ENCODE data around the gene C19orf85.

Gene C19orf85

DNA sequence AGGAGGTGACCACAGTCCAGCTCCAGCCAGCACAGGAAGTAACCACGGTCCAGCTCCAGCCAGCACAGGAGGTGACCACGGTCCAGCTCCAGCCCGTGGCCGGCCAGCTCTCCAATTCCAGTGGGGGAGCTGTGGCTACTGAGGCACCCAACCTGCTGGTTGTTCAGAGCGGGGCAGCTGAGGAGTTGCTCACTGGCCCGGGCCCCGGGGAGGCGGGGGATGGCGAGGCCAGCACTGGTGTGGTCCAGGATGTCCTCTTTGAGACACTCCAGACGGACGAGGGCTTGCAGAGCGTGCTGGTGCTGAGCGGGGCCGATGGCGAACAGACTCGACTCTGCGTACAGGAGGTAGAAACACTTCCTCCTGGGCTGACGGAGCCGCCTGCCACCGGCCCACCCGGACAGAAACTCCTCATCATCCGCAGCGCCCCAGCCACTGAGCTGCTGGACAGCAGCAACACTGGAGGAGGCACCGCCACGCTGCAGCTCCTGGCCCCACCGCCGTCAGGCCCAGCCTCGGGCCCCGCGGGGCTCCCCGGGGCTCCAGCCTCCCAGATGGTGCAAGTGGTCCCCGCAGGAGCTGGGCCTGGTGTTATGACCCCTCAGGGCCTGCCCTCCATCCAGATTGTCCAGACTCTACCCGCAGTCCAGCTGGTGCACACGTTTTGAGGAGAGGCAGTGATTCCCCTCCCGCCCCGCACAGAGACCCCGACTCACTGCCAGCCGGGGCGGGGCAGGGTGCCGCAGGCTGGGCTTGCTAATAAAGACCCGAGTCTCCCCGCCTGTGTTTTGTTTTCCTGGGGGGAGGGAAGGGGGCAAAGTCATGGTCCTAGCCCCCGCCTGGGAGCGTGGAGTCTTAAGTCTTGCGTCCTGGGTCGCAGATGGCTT lies 19.4 kb upstream of the C19orf85 start:
- no peak for DNase-seq (ENCODE audit: extremely low read depth, low read depth)
- TF ChIP-seq, protein P1, sequence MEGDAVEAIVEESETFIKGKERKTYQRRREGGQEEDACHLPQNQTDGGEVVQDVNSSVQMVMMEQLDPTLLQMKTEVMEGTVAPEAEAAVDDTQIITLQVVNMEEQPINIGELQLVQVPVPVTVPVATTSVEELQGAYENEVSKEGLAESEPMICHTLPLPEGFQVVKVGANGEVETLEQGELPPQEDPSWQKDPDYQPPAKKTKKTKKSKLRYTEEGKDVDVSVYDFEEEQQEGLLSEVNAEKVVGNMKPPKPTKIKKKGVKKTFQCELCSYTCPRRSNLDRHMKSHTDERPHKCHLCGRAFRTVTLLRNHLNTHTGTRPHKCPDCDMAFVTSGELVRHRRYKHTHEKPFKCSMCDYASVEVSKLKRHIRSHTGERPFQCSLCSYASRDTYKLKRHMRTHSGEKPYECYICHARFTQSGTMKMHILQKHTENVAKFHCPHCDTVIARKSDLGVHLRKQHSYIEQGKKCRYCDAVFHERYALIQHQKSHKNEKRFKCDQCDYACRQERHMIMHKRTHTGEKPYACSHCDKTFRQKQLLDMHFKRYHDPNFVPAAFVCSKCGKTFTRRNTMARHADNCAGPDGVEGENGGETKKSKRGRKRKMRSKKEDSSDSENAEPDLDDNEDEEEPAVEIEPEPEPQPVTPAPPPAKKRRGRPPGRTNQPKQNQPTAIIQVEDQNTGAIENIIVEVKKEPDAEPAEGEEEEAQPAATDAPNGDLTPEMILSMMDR (IDR thresholded peaks at IDR 0.05; ENCODE audit: low read depth, low read length): no peak

DNA sequence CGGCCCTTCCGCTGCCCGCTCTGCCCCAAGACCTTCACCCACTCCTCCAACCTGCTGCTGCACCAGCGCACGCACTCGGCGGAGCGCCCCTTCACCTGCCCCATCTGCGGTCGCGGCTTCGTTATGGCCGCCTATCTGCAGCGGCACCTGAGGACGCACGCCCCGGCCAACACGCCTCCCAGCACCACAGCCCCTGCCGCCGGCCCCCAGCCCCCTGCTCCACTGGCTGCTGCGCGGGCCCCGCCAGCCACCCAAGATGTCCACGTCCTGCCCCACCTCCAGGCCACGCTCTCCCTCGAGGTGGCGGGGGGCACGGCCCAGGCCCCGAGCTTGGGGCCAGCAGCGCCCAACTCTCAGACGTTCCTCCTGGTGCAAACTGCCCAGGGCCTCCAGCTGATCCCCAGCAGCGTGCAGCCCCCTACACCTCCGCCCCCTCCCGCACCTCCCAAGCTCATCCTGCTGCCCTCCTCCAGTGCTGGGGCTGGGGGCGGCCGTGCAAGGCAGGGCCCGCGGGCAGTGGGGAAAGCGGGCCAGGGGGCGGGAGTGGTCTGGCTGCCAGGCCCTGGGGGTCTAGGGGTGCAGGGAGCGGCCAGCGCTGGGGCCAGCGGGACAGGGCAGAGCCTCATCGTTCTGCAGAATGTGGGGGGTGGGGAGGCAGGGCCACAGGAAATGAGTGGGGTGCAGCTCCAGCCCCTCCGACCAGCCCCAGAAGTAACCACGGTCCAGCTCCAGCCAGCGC lies 18.6 kb upstream of the C19orf85 start:
- DNase-seq (ENCODE audit: extremely low read depth, low read depth): no peak
- TF ChIP-seq, protein P1 (IDR thresholded peaks at IDR 0.05; ENCODE audit: low read depth, low read length): no peak

DNA sequence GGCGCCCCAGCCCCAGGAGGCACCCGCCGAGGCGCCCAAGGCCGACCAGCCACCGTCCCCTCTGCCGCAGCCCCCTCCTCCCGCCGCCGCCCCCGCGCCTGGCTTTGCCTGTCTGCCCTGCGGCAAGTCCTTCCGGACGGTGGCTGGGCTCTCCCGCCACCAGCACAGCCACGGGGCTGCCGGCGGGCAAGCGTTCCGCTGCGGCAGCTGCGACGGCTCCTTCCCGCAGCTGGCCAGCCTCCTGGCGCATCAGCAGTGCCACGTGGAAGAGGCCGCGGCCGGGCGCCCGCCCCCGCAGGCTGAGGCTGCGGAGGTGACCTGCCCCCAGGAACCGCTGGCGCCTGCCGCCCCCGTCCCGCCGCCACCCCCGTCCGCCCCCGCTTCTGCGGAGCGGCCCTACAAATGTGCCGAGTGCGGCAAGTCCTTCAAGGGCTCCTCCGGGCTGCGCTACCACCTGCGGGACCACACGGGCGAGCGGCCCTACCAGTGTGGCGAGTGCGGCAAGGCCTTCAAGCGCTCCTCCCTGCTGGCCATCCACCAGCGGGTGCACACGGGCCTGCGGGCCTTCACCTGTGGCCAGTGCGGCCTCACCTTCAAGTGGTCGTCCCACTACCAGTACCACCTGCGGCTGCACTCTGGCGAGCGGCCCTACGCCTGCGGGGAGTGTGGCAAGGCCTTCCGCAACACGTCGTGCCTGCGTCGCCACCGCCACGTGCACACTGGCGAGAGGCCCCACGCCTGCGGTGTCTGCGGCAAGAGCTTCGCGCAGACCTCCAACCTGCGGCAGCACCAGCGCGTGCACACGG lies 17.8 kb upstream of the C19orf85 start:
- TF ChIP-seq, protein P1 (IDR thresholded peaks at IDR 0.05; ENCODE audit: low read depth, low read length): no peak
- no peak for DNase-seq (ENCODE audit: extremely low read depth, low read depth)

DNA sequence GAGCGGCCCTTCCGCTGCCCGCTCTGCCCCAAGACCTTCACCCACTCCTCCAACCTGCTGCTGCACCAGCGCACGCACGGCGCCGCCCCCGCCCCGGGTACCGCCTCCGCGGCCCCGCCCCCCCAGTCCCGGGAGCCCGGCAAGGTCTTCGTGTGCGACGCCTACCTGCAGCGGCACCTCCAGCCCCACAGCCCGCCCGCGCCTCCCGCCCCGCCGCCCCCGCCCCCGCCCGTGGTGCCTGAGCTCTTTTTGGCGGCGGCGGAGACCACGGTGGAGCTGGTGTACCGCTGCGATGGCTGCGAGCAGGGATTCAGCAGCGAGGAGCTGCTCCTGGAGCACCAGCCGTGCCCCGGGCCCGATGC lies 17.2 kb upstream of the C19orf85 start:
- TF ChIP-seq, protein P1 (IDR thresholded peaks at IDR 0.05; ENCODE audit: low read depth, low read length): no peak
- no peak for DNase-seq (ENCODE audit: extremely low read depth, low read depth)

DNA sequence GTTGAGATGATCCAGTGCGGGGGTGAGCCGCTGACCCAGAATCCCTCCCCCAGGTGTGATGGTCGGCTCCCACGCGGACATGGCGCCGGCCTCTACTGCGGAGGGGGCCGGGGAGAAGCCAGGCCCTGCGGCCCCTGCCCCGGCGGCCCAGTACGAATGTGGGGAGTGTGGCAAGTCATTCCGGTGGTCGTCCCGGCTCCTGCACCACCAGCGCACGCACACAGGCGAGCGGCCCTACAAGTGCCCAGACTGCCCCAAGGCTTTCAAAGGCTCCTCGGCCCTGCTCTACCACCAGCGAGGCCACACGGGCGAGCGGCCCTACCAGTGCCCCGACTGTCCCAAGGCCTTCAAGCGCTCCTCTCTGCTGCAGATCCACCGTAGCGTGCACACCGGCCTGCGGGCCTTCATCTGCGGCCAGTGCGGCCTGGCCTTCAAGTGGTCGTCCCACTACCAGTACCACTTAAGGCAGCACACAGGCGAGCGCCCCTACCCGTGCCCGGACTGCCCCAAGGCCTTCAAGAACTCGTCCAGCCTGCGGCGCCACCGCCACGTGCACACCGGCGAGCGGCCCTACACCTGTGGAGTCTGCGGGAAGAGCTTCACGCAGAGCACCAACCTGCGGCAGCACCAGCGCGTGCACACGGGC lies 16.7 kb upstream of the C19orf85 start:
- TF ChIP-seq, protein P1 (IDR thresholded peaks at IDR 0.05; ENCODE audit: low read depth, low read length): no peak
- no peak for DNase-seq (ENCODE audit: extremely low read depth, low read depth)

DNA sequence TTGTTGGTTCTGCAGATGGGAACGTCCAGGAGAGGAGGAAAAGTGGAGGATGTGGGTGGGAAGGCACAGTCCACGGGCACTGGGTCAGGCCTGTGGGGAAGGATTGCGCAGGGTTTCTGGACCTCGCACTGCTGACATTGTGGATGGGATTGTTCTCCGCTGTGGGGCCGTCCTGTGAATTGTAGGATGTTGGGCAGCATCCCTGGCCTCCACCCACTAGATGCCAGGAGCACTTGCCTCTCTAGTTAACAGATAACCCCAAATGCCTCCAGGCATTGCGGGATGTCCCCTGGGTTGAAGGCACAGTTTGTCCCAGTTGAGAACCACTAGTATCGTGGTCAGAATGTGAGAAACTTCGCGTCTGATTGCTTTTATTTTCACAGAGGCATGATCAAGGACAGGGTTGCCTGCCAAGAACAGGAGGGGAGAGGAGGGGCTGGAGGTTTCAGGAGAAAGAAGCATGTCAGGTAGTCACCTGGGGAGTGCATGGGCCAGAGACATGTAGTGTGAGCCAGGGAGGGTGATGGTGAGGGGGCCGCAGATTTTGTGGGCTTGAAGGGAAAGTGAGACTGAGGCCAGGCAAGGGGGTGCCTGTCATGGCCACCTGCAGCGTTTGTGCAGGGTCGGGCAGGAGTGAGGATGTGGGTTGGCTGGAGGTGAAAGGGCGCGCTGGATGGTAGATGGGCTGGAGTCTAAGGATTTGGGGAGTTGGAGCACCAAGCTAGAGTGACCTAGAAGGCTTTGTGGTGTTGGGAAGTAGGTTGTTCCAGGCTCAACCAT lies 15.1 kb upstream of the C19orf85 start:
- no peak for DNase-seq (ENCODE audit: extremely low read depth, low read depth)
- TF ChIP-seq, protein P1 (IDR thresholded peaks at IDR 0.05; ENCODE audit: low read depth, low read length): no peak

All from AG09319 (cell line).